RWPE1 (cell line): Measurements from ENCODE around the gene RIMBP2.

Experiments used
- CTCF ChIA-PET: fragments of 350-600 bp; sonication (Branson Sonifier 250); formaldehyde crosslinking; extraction: SDS; loops from one replicate; lab custom pipeline; 2021; lab: Yijun Ruan, JAX
- POLR2A ChIA-PET: fragments of 400-600 bp; formaldehyde crosslinking; extraction: SDS; loops from one replicate; lab custom pipeline; 2020; ENCODE audit warnings: antibody characterized with exemption; ENCODE audit not compliant: low non-redundant PET; lab: Yijun Ruan, JAX
- DNase-seq: peaks from one replicate; pipeline ENCODE4 v3.0.0; 2012; ENCODE audit warnings: low spot score
- H3K27ac ChIP-seq: fragments of 450-650 bp; 2 replicates; pipeline ENCODE4 v1.5.1; 2017
- CTCF ChIP-seq: fragments of 450-650 bp; conservative IDR thresholded peaks from 2 replicates; pipeline ENCODE4 v1.5.1; 2017; ENCODE audit warnings: low read depth, mild to moderate bottlenecking

RIMBP2 gene

GRCh38 chr12:130632642-130633041, 83.5 kb downstream of the RIMBP2 start:
- ChIA-PET CTCF (no interaction called here), POLR2A (interaction anchor here (0.6 kb wide), 1 partner anchor 1629 kb away, joined by 5 read pairs; no protein-coding TSS in a partner anchor)
- no peak for TF ChIP-seq CTCF
- no peak for DNase-seq
- no peak overlapping the region for H3K27ac ChIP-seq

GRCh38 chr12:130628304-130628703, 87.8 kb downstream of the RIMBP2 start:
- no peak for DNase-seq
- no peak for TF ChIP-seq CTCF
- ChIA-PET CTCF (no interaction called here), POLR2A (no interaction called here)
- H3K27ac ChIP-seq = no peak overlapping the region

DNA sequence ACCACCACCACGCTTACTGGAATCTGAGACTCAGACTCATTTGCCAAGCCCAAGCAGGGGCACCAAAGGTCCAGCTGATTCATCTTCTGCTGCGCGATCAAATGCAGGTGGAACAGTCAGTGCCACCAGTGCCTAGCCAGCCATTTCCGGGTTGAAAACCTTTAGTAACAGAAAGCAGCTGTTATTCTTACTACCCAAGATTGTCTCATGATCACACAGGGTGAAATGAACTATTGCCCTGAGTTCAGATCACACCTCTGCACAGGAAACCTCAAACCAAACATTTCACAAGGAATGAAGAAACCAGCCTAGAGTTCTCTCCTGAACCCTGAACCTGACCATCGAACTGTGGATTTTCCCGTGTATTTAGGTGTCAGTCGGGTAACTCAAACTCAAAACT, 88.9 kb downstream of the RIMBP2 start:
- H3K27ac ChIP-seq = no peak overlapping the region
- ChIA-PET CTCF (no interaction called here), POLR2A (no interaction called here)
- no peak for TF ChIP-seq CTCF
- no peak for DNase-seq

DNA sequence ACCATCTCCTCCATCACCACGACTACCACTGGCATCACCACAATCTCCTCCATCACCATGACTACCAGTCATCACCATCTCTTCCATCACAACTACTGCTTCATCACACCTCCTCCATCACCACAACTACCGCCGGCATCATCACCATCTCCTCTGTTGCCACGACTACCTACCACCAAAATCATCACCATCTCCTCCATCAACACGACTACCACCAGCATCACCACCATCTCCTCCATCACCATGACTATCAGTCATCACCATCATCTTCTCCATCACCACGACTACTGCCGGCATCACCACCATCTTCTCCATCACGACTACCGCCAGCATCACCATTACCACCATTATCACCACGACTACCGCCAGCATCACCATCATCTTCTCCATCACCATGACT, 89.5 kb downstream of the RIMBP2 start:
- no peak for TF ChIP-seq CTCF
- CTCF ChIA-PET = no interaction called here
- no peak overlapping the region for H3K27ac ChIP-seq
- no peak for DNase-seq
- POLR2A ChIA-PET = no interaction called here

- no peak for DNase-seq
- POLR2A ChIA-PET = no interaction called here
- no peak overlapping the region for H3K27ac ChIP-seq
- CTCF ChIA-PET = no interaction called here
- TF ChIP-seq CTCF = no peak
These were observed 90.9 kb downstream of the RIMBP2 start for GRCh38 chr12:130625201-130625600.

GRCh38 chr12:130622803-130623202, 93.3 kb downstream of the RIMBP2 start:
- no peak for DNase-seq
- no peak for TF ChIP-seq CTCF
- no peak overlapping the region for H3K27ac ChIP-seq
- POLR2A ChIA-PET = no interaction called here
- CTCF ChIA-PET = interaction anchor here (0.6 kb wide), 2 partner anchors 674 to 1161 kb away, joined by 3 read pairs; no protein-coding TSS in a partner anchor
